NCI-H748 treated with DMSO at 0.1 percent for 48 hours (cell line): ENCODE data around the gene MFNG.

ENCODE experiments used
- DNase-seq: peaks from one replicate; lab custom pipeline; 2025; lab: John Stamatoyannopoulos, UW

Gene MFNG

GRCh38 chr22:37425369-37425768 lies 60.8 kb downstream of the MFNG start:
- no peak for DNase-seq

- DNase-seq, result no peak
These were observed 62.9 kb downstream of the MFNG start for GRCh38 chr22:37423283-37423682.

GRCh38 chr22:37421468-37421877 lies 64.7 kb downstream of the MFNG start:
- no peak for DNase-seq

GRCh38 chr22:37420686-37421467 lies 65.3 kb downstream of the MFNG start:
- DNase-seq, result no peak

GRCh38 chr22:37419969-37420685 lies 66.1 kb downstream of the MFNG start:
- no peak for DNase-seq

GRCh38 chr22:37419370-37419968 lies 66.7 kb downstream of the MFNG start:
- no peak for DNase-seq
